ENCODE measurements around the gene SNAPIN. TPM values are rescaled to one million over a fixed set of nuclear protein-coding genes. Genes with fewer than 3 reads are reported as not detected.

SNAPIN gene
- total RNA-seq, 2 experiments from 2014 or later = 37.9 TPM

GRCh38 chr1:153698020-153698922 lies 39.8 kb downstream of the SNAPIN start:
- DNase-seq (no peak), ATAC-seq (ENCODE audit: low read depth) (no peak)
- Mint-ChIP-seq H3K27me3 (no peaks in the 10 kb centered on the region), H3K9me3 (no peaks in the 10 kb centered on the region), H3K4me1 (peaks cover 1% of the 10 kb centered on the region), H3K4me3 (no peak overlapping the region), H3K27ac (no peak overlapping the region), H3K36me3 (no peaks in the 10 kb centered on the region)
- POLR2A ChIA-PET = no interaction called here

- no peaks in the 10 kb centered on the region for H3K27me3 Mint-ChIP-seq
- ATAC-seq (ENCODE audit: low read depth) (no peak), DNase-seq (no peak)
- POLR2A ChIA-PET = no interaction called here
- H3K9me3 Mint-ChIP-seq = no peaks in the 10 kb centered on the region
- no peaks in the 10 kb centered on the region for H3K36me3 Mint-ChIP-seq
- H3K4me3 Mint-ChIP-seq = no peak overlapping the region
- no peak overlapping the region for H3K27ac Mint-ChIP-seq
- H3K4me1 Mint-ChIP-seq = peaks cover 1% of the 10 kb centered on the region
These were observed 40.6 kb downstream of the SNAPIN start for GRCh38 chr1:153698923-153699714.

- Mint-ChIP-seq H3K4me1 (peaks cover 1% of the 10 kb centered on the region), H3K9me3 (no peaks in the 10 kb centered on the region), H3K36me3 (no peaks in the 10 kb centered on the region), H3K4me3 (no peak overlapping the region), H3K27me3 (no peaks in the 10 kb centered on the region), H3K27ac (no peak overlapping the region)
- ATAC-seq (ENCODE audit: low read depth) = no peak
- no peak for DNase-seq
- POLR2A ChIA-PET = no interaction called here
These were observed 41.3 kb downstream of the SNAPIN start for GRCh38 chr1:153699768-153700167.

GRCh38 chr1:153705484-153705883 lies 47.0 kb downstream of the SNAPIN start:
- Mint-ChIP-seq H3K4me3 (no peak overlapping the region), H3K27me3 (peaks cover 2% of the 10 kb centered on the region), H3K27ac (no peak overlapping the region), H3K4me1 (no peaks in the 10 kb centered on the region), H3K9me3 (no peaks in the 10 kb centered on the region), H3K36me3 (no peaks in the 10 kb centered on the region)
- ATAC-seq (ENCODE audit: low read depth) (no peak), DNase-seq (no peak)
- POLR2A ChIA-PET = interaction anchor here (0.9 kb wide), 1 partner anchor 9 kb away, joined by 3 read pairs; no protein-coding TSS in a partner anchor

- H3K27me3 Mint-ChIP-seq = peaks cover 11% of the 10 kb centered on the region
- H3K4me3 Mint-ChIP-seq = no peak overlapping the region
- no peaks in the 10 kb centered on the region for H3K36me3 Mint-ChIP-seq
- no peak overlapping the region for H3K27ac Mint-ChIP-seq
- H3K9me3 Mint-ChIP-seq = no peaks in the 10 kb centered on the region
- no peak for DNase-seq
- ATAC-seq (ENCODE audit: low read depth) = no peak
- no peaks in the 10 kb centered on the region for H3K4me1 Mint-ChIP-seq
- POLR2A ChIA-PET = no interaction called here
These were observed 52.5 kb downstream of the SNAPIN start for GRCh38 chr1:153711026-153711425.

Small RNA genes within 50 kb of the gene (microRNA-seq; reads per million reads assigned to microRNA genes)
- not detected for gene MIR8083

Other genes starting within 250 kb of the SNAPIN start
- not detected for gene S100A7A, start 242.2 kb upstream of the SNAPIN start, total RNA-seq
- not detected for gene S100A7, start 198.1 kb upstream of the SNAPIN start, total RNA-seq
- gene S100A6, start 122.7 kb upstream of the SNAPIN start, total RNA-seq = 100 to 1,000 TPM; 365 to 373 TPM
- gene S100A5, start 117.8 kb upstream of the SNAPIN start, total RNA-seq = 1 to 10 TPM; 2.2 to 2.7 TPM
- 100 to 1,000 TPM; 385 to 394 TPM for gene S100A4, start 112.9 kb upstream of the SNAPIN start, total RNA-seq
- not detected for gene S100A3, start 109.4 kb upstream of the SNAPIN start, total RNA-seq
- gene S100A2, start 92.9 kb upstream of the SNAPIN start, total RNA-seq = not detected
- not detected for gene S100A16, start 45.6 kb upstream of the SNAPIN start, total RNA-seq
- not detected for gene S100A14, start 42.4 kb upstream of the SNAPIN start, total RNA-seq
- gene S100A13, start 31.2 kb upstream of the SNAPIN start, total RNA-seq = 1 to 10 TPM; 4.8 to 5.3 TPM
- not detected for gene S100A1, start 30.3 kb upstream of the SNAPIN start, total RNA-seq
- gene CHTOP, start 24.6 kb upstream of the SNAPIN start, total RNA-seq = 100 to 1,000 TPM in 1 of 2 experiments, 10 to 100 TPM in 1; 98.1 to 105 TPM
- 100 to 1,000 TPM; 141 to 142 TPM for gene ILF2, start 12.3 kb downstream of the SNAPIN start, total RNA-seq
- gene NPR1, start 20.0 kb downstream of the SNAPIN start, total RNA-seq = not detected
- gene INTS3, start 69.3 kb downstream of the SNAPIN start, total RNA-seq = 10 to 100 TPM; 53.6 to 57.2 TPM
- gene SLC27A3, start 116.7 kb downstream of the SNAPIN start, total RNA-seq = 10 to 100 TPM; 38.9 to 44.0 TPM